Ascending aorta (tissue), 2 donors: ENCODE measurements around the gene CCNB1IP1. TPM values are rescaled to one million over a fixed set of nuclear protein-coding genes. Genes with fewer than 3 reads are reported as not detected.

Experiments used
- DNase-seq, 2 donors: peaks; one replicate each; pipeline ENCODE4 v3.0.0-alpha.2; 2019; ENCODE audit warnings: low spot score in 2 of 2
- H3K27ac ChIP-seq, 2 donors: fragments of 200-600 bp; sonication (generic); one replicate each; pipeline ENCODE4 v1.5.1; 2016 to 2017; ENCODE audit warnings: mild to moderate bottlenecking in 1 of 2
- H3K27me3 ChIP-seq: fragments of 200-600 bp; sonication (generic); one replicate; pipeline ENCODE4 v1.5.1; 2017
- H3K36me3 ChIP-seq, 2 donors: fragments of 200-600 bp; sonication (generic); one replicate each; pipeline ENCODE4 v1.5.1; 2016
- H3K4me1 ChIP-seq, 2 donors: fragments of 200-600 bp; sonication (generic); one replicate each; pipeline ENCODE4 v1.5.1; 2016 to 2017; ENCODE audit warnings: mild to moderate bottlenecking in 1 of 2
- H3K4me3 ChIP-seq, 2 donors: fragments of 200-600 bp; sonication (generic); one replicate each; pipeline ENCODE4 v1.5.1; 2016 to 2017; ENCODE audit warnings: mild to moderate bottlenecking in 1 of 2
- H3K9me3 ChIP-seq, 2 donors: fragments of 200-600 bp; sonication (generic); one replicate each; pipeline ENCODE4 v1.5.1; 2016
- CTCF ChIP-seq, 3 experiments: fragments of 200-600 bp in 2 of 3; fragments of 450-650 bp in 1 of 3; sonication (generic) in 2 of 3; IDR thresholded peaks; one replicate each; pipeline ENCODE4 v1.5.1; 2016 to 2019; ENCODE audit warnings: antibody characterized with exemption in 3 of 3, mild to moderate bottlenecking in 1 of 3, moderate library complexity in 1 of 3
- intact Hi-C: fragments of 100-400 bp; cut with DNase I; formaldehyde crosslinking; loops from one replicate; pipeline ENCODE4 v1.15.1; 2023
- total RNA-seq: library from RNA; depleted of rRNA; stranded (reverse); fragments of >200 nt; gene quantifications from one replicate; pipeline ENCODE4 v1.1.0, GENCODE V29; 2016

CCNB1IP1 gene
- total RNA-seq, 1 donor from 2014 or later, result 12.6 TPM

GRCh38 chr14:20332431-20332787 is 670 bp downstream of the CCNB1IP1 start:
- H3K27ac ChIP-seq, result peak overlapping the region; percentile 87 to 94
- H3K27me3 ChIP-seq, result no peaks in the 10 kb centered on the region
- H3K4me1 ChIP-seq, result peaks cover 0 to 11% of the 10 kb centered on the region in 2 donors
- TF ChIP-seq CTCF (IDR thresholded peaks at IDR 0.05), result no peak
- peaks cover 0 to 15% of the 10 kb centered on the region in 2 donors for H3K36me3 ChIP-seq
- H3K9me3 ChIP-seq, result no peaks in the 10 kb centered on the region
- no peak for DNase-seq
- H3K4me3 ChIP-seq, result peak overlapping the region; percentile 69 to 81
- intact Hi-C loops, result loop anchor here (5.0 kb wide), 1 partner anchor 655 kb away; the partner anchor contains the start of gene METTL17

- peak overlapping the region in 1 of 2 donors; percentile 69 for H3K4me3 ChIP-seq
- TF ChIP-seq CTCF (IDR thresholded peaks at IDR 0.05), result no peak
- no peak overlapping the region for H3K27ac ChIP-seq
- H3K36me3 ChIP-seq, result peaks cover 9 to 20% of the 10 kb centered on the region in 2 donors
- H3K27me3 ChIP-seq, result no peaks in the 10 kb centered on the region
- H3K4me1 ChIP-seq, result peaks cover 0 to 11% of the 10 kb centered on the region in 2 donors
- intact Hi-C loops, result loop anchor here (5.0 kb wide), 1 partner anchor 656 kb away; the partner anchor contains the start of gene METTL17
- H3K9me3 ChIP-seq, result no peaks in the 10 kb centered on the region
- no peak for DNase-seq
These were observed 1.9 kb downstream of the CCNB1IP1 start for GRCh38 chr14:20331053-20331613.

- TF ChIP-seq CTCF (IDR thresholded peaks at IDR 0.05), result no peak
- H3K4me3 ChIP-seq, result no peak overlapping the region
- H3K4me1 ChIP-seq, result peaks cover 0 to 11% of the 10 kb centered on the region in 2 donors
These were observed 3.7 kb downstream of the CCNB1IP1 start for GRCh38 chr14:20329355-20329754.

GRCh38 chr14:20328705-20329104 is 4.4 kb downstream of the CCNB1IP1 start:
- DNase-seq, result no peak
- Histone ChIP-seq H3K36me3 (peaks cover 32 to 40% of the 10 kb centered on the region in 2 donors), H3K9me3 (no peaks in the 10 kb centered on the region), H3K4me3 (no peak overlapping the region), H3K27ac (no peak overlapping the region), H3K4me1 (peaks cover 0 to 8% of the 10 kb centered on the region in 2 donors), H3K27me3 (no peaks in the 10 kb centered on the region)
- no peak for TF ChIP-seq CTCF (IDR thresholded peaks at IDR 0.05)
- intact Hi-C loops, result no loop called here

More at GRCh38 chr14:20329355-20329754, 3.7 kb downstream of the CCNB1IP1 start:
- H3K27me3 ChIP-seq, result no peaks in the 10 kb centered on the region
- intact Hi-C loops, result no loop called here
- no peaks in the 10 kb centered on the region for H3K9me3 ChIP-seq
- H3K36me3 ChIP-seq, result peaks cover 25 to 36% of the 10 kb centered on the region in 2 donors
- H3K27ac ChIP-seq, result no peak overlapping the region
- no peak for DNase-seq

- no peak for DNase-seq
- Histone ChIP-seq H3K4me3 (no peak overlapping the region), H3K9me3 (no peaks in the 10 kb centered on the region), H3K27me3 (no peaks in the 10 kb centered on the region), H3K27ac (peak overlapping the region in 1 of 2 donors; percentile 19), H3K4me1 (peaks cover 0 to 8% of the 10 kb centered on the region in 2 donors), H3K36me3 (peaks cover 44 to 53% of the 10 kb centered on the region in 2 donors)
- intact Hi-C loops, result loop anchor here (2.0 kb wide), 2 partner anchors 16 to 282 kb away; partner anchors contain the start of gene PARP2
- peak; percentile 56 to 78 (median 64) for TF ChIP-seq CTCF (IDR thresholded peaks at IDR 0.05)
These were observed 5.8 kb downstream of the CCNB1IP1 start for GRCh38 chr14:20327005-20327869.
